GM23248 (cell line): ENCODE results near the gene CEP63. TPM values are rescaled to one million over a fixed set of nuclear protein-coding genes. Genes with fewer than 3 reads are reported as not detected.
A peak's percentile ranks its signal among the peaks of the same experiment; 100 is the strongest.

Experiments used
- DNase-seq: peaks from one replicate; pipeline ENCODE4 v3.0.0-alpha.2; 2015
- H2AFZ ChIP-seq: fragments of 200-600 bp; sonication (generic); 2 replicates; pipeline ENCODE4 v1.6.1; 2016; ENCODE audit warnings: antibody characterized with exemption
- H3F3A ChIP-seq: fragments of 200-600 bp; sonication (generic); 2 replicates; pipeline ENCODE4 v1.6.1; 2016; ENCODE audit warnings: mild to moderate bottlenecking, antibody characterized with exemption, mixed run types; ENCODE audit not compliant: insufficient read depth
- H3K27ac ChIP-seq: fragments of 200-600 bp; sonication (generic); 2 replicates; pipeline ENCODE4 v1.5.1; 2016; ENCODE audit warnings: mild to moderate bottlenecking
- H3K27me3 ChIP-seq: fragments of 200-600 bp; sonication (generic); replicated peaks from 2 replicates; pipeline ENCODE4 v1.6.1; 2016; ENCODE audit warnings: mild to moderate bottlenecking; ENCODE audit not compliant: insufficient read depth
- H3K36me3 ChIP-seq: fragments of 200-600 bp; sonication (generic); 2 replicates; pipeline ENCODE4 v1.6.1; 2016; ENCODE audit warnings: low read depth, mild to moderate bottlenecking
- H3K4me1 ChIP-seq: fragments of 200-600 bp; sonication (generic); 2 replicates; pipeline ENCODE4 v1.6.1; 2016; ENCODE audit warnings: mild to moderate bottlenecking; ENCODE audit not compliant: insufficient read depth
- H3K4me2 ChIP-seq: fragments of 200-600 bp; sonication (generic); one replicate; pipeline ENCODE4 v1.6.1; 2016; ENCODE audit warnings: mild to moderate bottlenecking; ENCODE audit not compliant: unreplicated experiment
- H3K4me3 ChIP-seq: fragments of 200-600 bp; sonication (generic); 2 replicates; pipeline ENCODE4 v1.5.1; 2016; ENCODE audit warnings: mild to moderate bottlenecking
- H3K79me2 ChIP-seq: fragments of 200-600 bp; sonication (generic); 2 replicates; pipeline ENCODE4 v1.6.1; 2016; ENCODE audit warnings: mild to moderate bottlenecking; ENCODE audit not compliant: insufficient read depth
- H3K9ac ChIP-seq: fragments of 200-600 bp; sonication (generic); 2 replicates; pipeline ENCODE4 v1.6.1; 2016; ENCODE audit warnings: mild to moderate bottlenecking
- H3K9me2 ChIP-seq: fragments of 200-600 bp; sonication (generic); 2 replicates; pipeline ENCODE4 v1.6.1; 2016; ENCODE audit warnings: mixed run types, mild to moderate bottlenecking, moderate library complexity; ENCODE audit not compliant: insufficient read depth
- H3K9me3 ChIP-seq: fragments of 200-600 bp; sonication (generic); one replicate; pipeline ENCODE4 v1.6.1; 2017; ENCODE audit warnings: low read depth
- H4K20me1 ChIP-seq: fragments of 200-600 bp; sonication (generic); 2 replicates; pipeline ENCODE4 v1.6.0; 2016; ENCODE audit not compliant: insufficient read depth
- EZH2 ChIP-seq: fragments of 200-600 bp; sonication (generic); IDR thresholded peaks from 2 replicates; pipeline ENCODE4 v1.6.1; 2018; ENCODE audit warnings: antibody characterized with exemption, mild to moderate bottlenecking; ENCODE audit not compliant: insufficient read depth, poor library complexity, severe bottlenecking
- EZH2phosphoT487 ChIP-seq: fragments of 200-600 bp; sonication (generic); IDR thresholded peaks from 2 replicates; pipeline ENCODE4 v1.6.1; 2018; ENCODE audit warnings: antibody characterized with exemption, moderate library complexity, mild to moderate bottlenecking, low read depth; ENCODE audit not compliant: insufficient read depth
- WGBS, 2 experiments: methylation state at CpG; one replicate each; pipeline ENCODE4 v1.1.6; 2015 to 2017; ENCODE audit warnings: low lambda C conversion rate in 2 of 2, low coverage in 1 of 2; ENCODE audit errors: missing lambda C conversion rate in 2 of 2; 5-methylcytosine and 5-hydroxymethylcytosine counted together
- in situ Hi-C: fragments of 300-500 bp; cut with MboI; formaldehyde crosslinking; loops from 2 replicates; pipeline ENCODE4 v1.15.0; 2020
- polyA plus RNA-seq: library from polyadenylated mRNA; unstranded; fragments of >200 nt; fragmentation: Nextera tagmentation; extraction: Ambion mirVana; gene quantifications from 2 replicates; pipeline ENCODE4 v1.2.1, GENCODE V29; 2016
- total RNA-seq: library from RNA; depleted of rRNA; stranded (reverse); fragments of >200 nt; shearing (Covaris generic); gene quantifications from 2 replicates; pipeline ENCODE4 v1.2.3, GENCODE V29; 2014

CEP63 gene
- total and polyA plus RNA-seq, 2 experiments from 2014 or later = 21.0 to 29.7 TPM

GRCh38 chr3:134505485-134505884, 19.6 kb downstream of the CEP63 start:
- Histone ChIP-seq H3K4me3 (no peak overlapping the region), H4K20me1 (no peaks in the 10 kb centered on the region), H3K9me3 (no peaks in the 10 kb centered on the region), H3K9me2 (no peaks in the 10 kb centered on the region), H3K4me2 (no peak overlapping the region), H3K4me1 (no peaks in the 10 kb centered on the region), H3K36me3 (peaks cover 13% of the 10 kb centered on the region; the same call in 1 of the 2 replicates), H3K79me2 (peaks cover 61% of the 10 kb centered on the region), H2AFZ (no peak overlapping the region), H3K27me3 (no peaks in the 10 kb centered on the region), H3F3A (no peaks in the 10 kb centered on the region), H3K9ac (no peak overlapping the region), H3K27ac (no peak overlapping the region)
- in situ Hi-C loops = no loop called here
- TF ChIP-seq EZH2phosphoT487 = no peak
- TF ChIP-seq EZH2 = no peak
- WGBS, 2 experiments = 64 to 94% methylated on average over 2 to 3 of the region's 3 CpGs
- no peak for DNase-seq

DNA sequence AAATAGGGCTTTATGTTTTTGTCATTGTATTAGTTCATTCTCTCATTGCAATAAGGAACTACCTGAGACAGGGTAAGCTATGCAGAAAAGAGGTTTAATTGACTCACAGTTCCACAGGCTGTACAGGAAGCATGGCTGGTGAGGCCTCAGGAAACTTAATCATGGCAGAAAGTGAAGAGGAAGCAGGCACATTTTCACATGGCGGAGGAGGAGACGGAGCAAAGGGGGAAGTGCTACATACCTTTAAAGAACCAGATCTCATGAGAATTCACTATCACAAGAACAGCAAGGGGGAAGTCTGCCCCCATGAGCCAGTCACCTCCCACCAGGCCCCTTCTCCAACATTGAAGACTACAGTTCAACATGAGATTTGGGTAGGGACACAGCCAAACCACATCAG, 25.6 kb downstream of the CEP63 start:
- no peaks in the 10 kb centered on the region for H4K20me1 ChIP-seq
- H3K4me2 ChIP-seq = no peak overlapping the region
- H3K9ac ChIP-seq = no peak overlapping the region
- no peak overlapping the region for H2AFZ ChIP-seq
- TF ChIP-seq EZH2 (no peak), EZH2phosphoT487 (no peak)
- no peaks in the 10 kb centered on the region for H3K9me2 ChIP-seq
- no peaks in the 10 kb centered on the region for H3K27me3 ChIP-seq
- H3K4me1 ChIP-seq = no peaks in the 10 kb centered on the region
- 93 to 95% methylated on average over 2 of the region's 2 CpGs for WGBS, 2 experiments
- no peaks in the 10 kb centered on the region for H3K9me3 ChIP-seq
- H3K27ac ChIP-seq = no peak overlapping the region
- peaks cover 7% of the 10 kb centered on the region; the same call in 1 of the 2 replicates for H3K36me3 ChIP-seq
- peaks cover under 1% of the 10 kb centered on the region; the same call in 1 of the 2 replicates for H3K79me2 ChIP-seq
- in situ Hi-C loops = no loop called here
- DNase-seq = no peak
- no peak overlapping the region for H3K4me3 ChIP-seq
- H3F3A ChIP-seq = no peaks in the 10 kb centered on the region

- 0 out of 2 replicates have a peak, but pooled peaks cover 6% of the 10 kb centered on the region for H3K79me2 ChIP-seq
- peak overlapping the region; percentile 89 for H3K4me2 ChIP-seq
- H3K9ac ChIP-seq = no peak overlapping the region
- H3K9me3 ChIP-seq = no peaks in the 10 kb centered on the region
- TF ChIP-seq EZH2phosphoT487 (no peak), EZH2 (no peak)
- H3K4me1 ChIP-seq = peaks cover 14% of the 10 kb centered on the region
- no peak overlapping the region for H3K4me3 ChIP-seq
- no peaks in the 10 kb centered on the region for H3F3A ChIP-seq
- no peaks in the 10 kb centered on the region for H3K36me3 ChIP-seq
- peak overlapping the region; percentile 67; the same call in 1 of the 2 replicates for H2AFZ ChIP-seq
- in situ Hi-C loops = no loop called here
- no peaks in the 10 kb centered on the region for H4K20me1 ChIP-seq
- H3K27ac ChIP-seq = no peak overlapping the region
- WGBS, 2 experiments = 68 to 70% methylated on average over 3 of the region's 3 CpGs
- no peaks in the 10 kb centered on the region for H3K27me3 ChIP-seq
- H3K9me2 ChIP-seq = no peaks in the 10 kb centered on the region
- no peak for DNase-seq
Observed at GRCh38 chr3:134516905-134517304, 31.0 kb downstream of the CEP63 start.

GRCh38 chr3:134517791-134518190, 31.9 kb downstream of the CEP63 start:
- Histone ChIP-seq H3K9me3 (no peaks in the 10 kb centered on the region), H3F3A (no peaks in the 10 kb centered on the region), H3K9me2 (no peaks in the 10 kb centered on the region), H3K9ac (peak overlapping the region; percentile 60), H3K4me1 (peaks cover 14% of the 10 kb centered on the region), H2AFZ (peak overlapping the region; percentile 67), H3K4me2 (peak overlapping the region; percentile 89), H3K27me3 (no peaks in the 10 kb centered on the region), H3K4me3 (peak overlapping the region; percentile 64), H3K36me3 (no peaks in the 10 kb centered on the region), H3K27ac (peak overlapping the region; percentile 40), H3K79me2 (0 out of 2 replicates have a peak, but pooled peaks cover 15% of the 10 kb centered on the region), H4K20me1 (no peaks in the 10 kb centered on the region)
- peak; percentile 46 for DNase-seq
- TF ChIP-seq EZH2phosphoT487 (no peak), EZH2 (no peak)
- in situ Hi-C loops = no loop called here

- DNase-seq = no peak
- H3K9ac ChIP-seq = no peak overlapping the region
- in situ Hi-C loops = no loop called here
- no peaks in the 10 kb centered on the region for H3K9me2 ChIP-seq
- H3K9me3 ChIP-seq = no peaks in the 10 kb centered on the region
- H3K4me3 ChIP-seq = no peak overlapping the region
- H3K79me2 ChIP-seq = peaks cover 55% of the 10 kb centered on the region
- no peaks in the 10 kb centered on the region for H4K20me1 ChIP-seq
- no peak overlapping the region for H2AFZ ChIP-seq
- no peaks in the 10 kb centered on the region for H3K36me3 ChIP-seq
- WGBS, 2 experiments = 98 to 100% methylated on average over 6 of the region's 6 CpGs
- no peaks in the 10 kb centered on the region for H3F3A ChIP-seq
- peaks cover 8% of the 10 kb centered on the region for H3K4me1 ChIP-seq
- H3K27ac ChIP-seq = no peak overlapping the region
- H3K27me3 ChIP-seq = no peaks in the 10 kb centered on the region
- no peak overlapping the region for H3K4me2 ChIP-seq
- TF ChIP-seq EZH2 (no peak), EZH2phosphoT487 (no peak)
Observed at GRCh38 chr3:134522541-134522940, 36.7 kb downstream of the CEP63 start.
